NAMALWA (cell line): ENCODE results near the gene SH3BP1.
"Not testable (repeated sequence)": the region's sequence is repeated elsewhere in the genome, so short reads cannot be mapped to it uniquely, and the experiment has no call there.

ENCODE experiments used
- DNase-seq: peaks from one replicate; pipeline ENCODE4 v3.0.0-alpha.2; 2015; ENCODE audit warnings: low spot score

The SH3BP1 gene

GRCh38 chr22:37639070-37639760, at the start of gene SH3BP1:
TSS of gene SH3BP1 (plus strand) at chr22:37639669. CDS start at chr22:37639788, 119 bp downstream.
- DNase-seq = peak; percentile 57

DNA sequence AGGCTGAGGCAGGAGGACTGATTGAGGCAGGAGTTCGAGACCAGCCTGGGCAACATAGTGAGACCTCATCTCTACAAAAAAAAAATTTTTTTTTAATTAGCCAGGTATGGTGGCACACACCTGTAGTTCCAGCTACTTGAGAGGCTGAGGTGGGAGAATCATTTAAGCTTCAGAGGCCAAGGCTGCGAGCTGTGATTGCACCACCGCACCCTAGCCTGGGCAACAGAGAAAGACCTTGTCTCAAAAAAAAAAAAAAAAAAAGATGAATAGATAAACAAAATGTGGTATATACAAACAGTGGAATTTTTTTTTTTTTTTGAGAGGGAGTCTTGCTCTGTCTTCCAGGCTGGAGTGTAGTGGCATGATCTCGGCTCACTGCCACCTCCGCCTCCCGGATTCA, 48.4 kb upstream of the SH3BP1 start:
- DNase-seq = not testable (repeated sequence)

DNA sequence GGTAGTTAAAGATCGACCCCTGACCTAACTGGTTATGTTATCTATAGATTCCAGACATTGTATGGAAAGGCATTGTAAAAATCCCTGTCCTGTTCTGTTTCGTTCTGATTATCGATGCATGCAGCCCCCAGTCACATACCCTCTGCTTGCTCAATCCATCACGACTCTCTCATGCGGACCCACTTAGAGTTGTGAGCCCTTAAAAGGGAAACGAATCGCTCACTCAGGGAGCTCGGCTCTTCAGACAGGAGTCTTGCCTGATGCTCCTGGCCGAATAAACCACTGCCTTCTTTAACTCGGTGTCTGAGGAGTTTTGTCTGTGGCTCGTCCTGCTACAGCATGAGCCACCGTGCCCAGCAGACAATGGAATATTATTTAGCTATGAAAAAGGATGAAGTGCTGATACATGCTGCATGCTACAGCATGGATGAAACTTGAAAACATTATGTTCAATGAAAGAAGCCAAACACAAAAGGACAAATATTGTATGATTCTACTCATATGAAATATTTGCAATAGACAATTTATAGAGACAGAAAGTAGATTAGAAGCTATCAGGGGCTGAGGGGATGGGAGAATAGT, 47.6 kb upstream of the SH3BP1 start:
- no peak for DNase-seq

DNA sequence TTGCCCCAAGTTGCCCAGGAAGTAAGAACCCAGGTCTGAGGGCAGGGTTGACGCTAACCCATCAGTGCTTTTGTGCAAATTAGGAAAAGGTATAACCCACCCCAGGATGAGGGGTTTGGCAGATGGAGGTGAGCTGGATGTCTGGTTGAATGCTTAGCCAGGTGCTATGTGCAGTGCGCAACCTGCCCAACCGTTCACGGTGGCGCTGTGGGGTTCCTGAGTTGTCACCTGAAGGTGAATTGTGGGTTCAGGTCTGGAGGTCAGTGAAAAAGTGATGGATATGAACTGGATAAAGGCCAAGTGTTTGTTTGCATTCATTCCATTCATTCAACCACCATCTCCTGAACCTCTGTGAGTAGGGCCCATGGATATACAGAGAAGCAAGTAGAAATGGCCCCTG, 45.2 kb upstream of the SH3BP1 start:
- no peak for DNase-seq

DNA sequence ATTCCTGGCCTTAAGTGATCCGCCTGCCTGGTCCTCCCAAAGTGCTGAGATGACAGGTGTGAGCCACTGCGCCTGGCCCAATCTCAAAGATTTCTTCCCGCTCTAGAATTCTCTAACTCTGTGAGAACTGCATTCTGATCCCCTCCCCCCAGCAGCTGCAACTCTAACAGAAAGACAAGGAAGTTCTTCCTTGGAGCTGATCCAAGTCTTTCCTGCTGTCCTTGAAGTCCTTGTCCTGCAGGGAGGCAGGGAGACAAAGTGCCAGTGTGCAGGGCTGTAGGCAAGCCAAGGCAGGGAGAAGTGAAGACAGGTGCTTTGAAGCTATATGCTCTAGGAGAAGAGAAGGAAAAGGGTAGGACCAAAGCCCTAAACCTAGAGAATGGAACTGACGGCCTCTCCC, 40.3 kb upstream of the SH3BP1 start:
- DNase-seq = no peak

DNA sequence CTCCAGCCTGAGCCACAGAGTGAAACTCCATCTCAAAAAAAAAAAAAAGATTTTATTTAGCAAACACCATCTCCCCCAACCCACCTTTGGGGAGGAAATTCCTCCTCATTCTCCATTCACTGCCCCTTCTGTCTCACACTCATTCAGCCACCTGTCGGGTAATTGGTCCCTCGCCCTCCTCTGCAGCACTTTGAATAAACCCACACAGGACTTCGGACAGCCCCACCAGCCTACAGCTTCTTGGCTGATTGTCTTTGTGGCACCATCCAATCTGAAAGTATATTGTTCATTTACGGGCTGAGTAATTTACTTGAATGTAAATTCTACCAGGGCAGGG, 38.3 kb upstream of the SH3BP1 start:
- no peak for DNase-seq

GRCh38 chr22:37601540-37602442, 37.7 kb upstream of the SH3BP1 start:
- peak; percentile 96 for DNase-seq

- DNase-seq = not testable (repeated sequence)
Observed at GRCh38 chr22:37602546-37603277, 36.8 kb upstream of the SH3BP1 start.

GRCh38 chr22:37604074-37604473, 35.4 kb upstream of the SH3BP1 start:
- no peak for DNase-seq

DNA sequence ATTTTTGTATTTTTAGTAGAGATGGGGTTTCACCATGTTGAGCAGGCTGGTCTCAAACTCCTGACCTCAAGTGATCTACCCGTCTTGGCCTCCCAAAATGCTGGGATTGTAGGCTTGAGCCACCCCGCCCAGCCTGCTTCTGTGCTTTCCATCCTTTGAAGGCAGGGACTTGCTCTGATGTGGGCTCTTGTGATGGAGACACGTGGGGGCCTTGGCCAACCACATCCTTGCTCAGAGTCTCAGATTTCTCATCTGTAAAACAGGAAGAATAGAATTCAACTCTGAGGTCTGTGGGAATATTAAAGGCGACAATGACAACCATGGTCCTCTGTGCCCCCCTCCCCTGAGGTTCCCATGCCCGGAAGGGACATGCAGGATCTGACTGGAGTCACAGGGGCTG, 34.6 kb upstream of the SH3BP1 start:
- no peak for DNase-seq

GRCh38 chr22:37607010-37607934, 32.2 kb upstream of the SH3BP1 start:
- peak; percentile 86 for DNase-seq

- DNase-seq = no peak
Observed at GRCh38 chr22:37607935-37608476, 31.5 kb upstream of the SH3BP1 start.

- peak; percentile 99 for DNase-seq
Observed at GRCh38 chr22:37608477-37609239, 30.8 kb upstream of the SH3BP1 start, which contains the start of gene GGA1. TSS of gene GGA1 (plus strand) at chr22:37608834. CDS start at chr22:37608861, 27 bp downstream.

GRCh38 chr22:37609240-37610152, 30.0 kb upstream of the SH3BP1 start:
- peak; percentile 60 for DNase-seq

- DNase-seq = not testable (repeated sequence)
Observed at GRCh38 chr22:37610153-37610475, 29.4 kb upstream of the SH3BP1 start.

- no peak for DNase-seq
Observed at GRCh38 chr22:37610480-37611129, 28.9 kb upstream of the SH3BP1 start.

DNA sequence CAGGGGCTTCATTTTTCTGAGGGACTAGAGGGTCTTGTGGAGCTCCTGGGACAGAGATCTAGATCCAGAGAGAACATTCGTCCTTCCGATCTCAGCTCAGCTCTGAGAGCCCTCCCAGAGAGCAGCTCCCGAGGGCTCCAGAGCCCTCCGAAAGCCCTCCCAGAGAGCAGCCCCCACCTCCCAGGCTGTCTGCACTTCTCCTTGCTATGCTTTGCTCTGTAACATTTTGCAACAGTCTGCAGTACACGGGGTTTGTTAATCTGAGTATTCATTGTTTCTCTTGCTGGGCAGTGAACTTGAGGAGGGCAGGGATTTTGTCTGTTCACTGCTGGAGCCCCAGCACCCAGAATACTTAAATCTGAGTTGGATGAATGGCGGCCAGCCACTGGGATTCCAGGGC, 28.3 kb upstream of the SH3BP1 start:
- DNase-seq = no peak
